KMS-11 (cell line): Measurements from ENCODE around the gene TMX3.

Source experiments
- H2AFZ ChIP-seq: fragments of 200-600 bp; sonication (generic); 2 replicates; pipeline ENCODE4 v1.6.1; 2016; ENCODE audit warnings: antibody characterized with exemption, mixed run types, low read depth
- H3K27ac ChIP-seq: fragments of 200-600 bp; sonication (generic); 2 replicates; pipeline ENCODE4 v1.6.1; 2016; ENCODE audit warnings: mild to moderate bottlenecking, mixed run types
- H3K27me3 ChIP-seq: fragments of 200-600 bp; sonication (generic); 2 replicates; pipeline ENCODE4 v1.6.1; 2017; ENCODE audit warnings: mild to moderate bottlenecking, low read depth, mixed run types, moderate library complexity; ENCODE audit not compliant: insufficient read depth
- H3K36me3 ChIP-seq: fragments of 200-600 bp; sonication (generic); 2 replicates; pipeline ENCODE4 v1.6.1; 2017; ENCODE audit warnings: mild to moderate bottlenecking, mixed run types; ENCODE audit not compliant: insufficient read depth
- H3K4me1 ChIP-seq: fragments of 200-600 bp; sonication (generic); 2 replicates; pipeline ENCODE4 v1.6.1; 2016; ENCODE audit warnings: mild to moderate bottlenecking, low read depth, mixed run types; ENCODE audit not compliant: poor library complexity, severe bottlenecking
- H3K4me2 ChIP-seq: fragments of 200-600 bp; sonication (generic); 2 replicates; pipeline ENCODE4 v1.7.0; 2016; ENCODE audit warnings: mild to moderate bottlenecking, mixed run types
- H3K4me3 ChIP-seq: fragments of 200-600 bp; sonication (generic); IDR thresholded peaks from 2 replicates; pipeline ENCODE4 v1.6.1; 2017; ENCODE audit warnings: low read depth, low read length, mixed read lengths; ENCODE audit not compliant: insufficient read depth
- H3K79me2 ChIP-seq: fragments of 200-600 bp; sonication (generic); 2 replicates; pipeline ENCODE4 v1.6.1; 2016; ENCODE audit warnings: low read depth, mixed run types; ENCODE audit not compliant: insufficient read depth
- H3K9ac ChIP-seq: fragments of 200-600 bp; sonication (generic); 2 replicates; pipeline ENCODE4 v1.6.1; 2016; ENCODE audit warnings: mild to moderate bottlenecking, mixed run types
- H4K20me1 ChIP-seq: fragments of 200-600 bp; sonication (generic); 2 replicates; pipeline ENCODE4 v1.6.1; 2016; ENCODE audit warnings: mild to moderate bottlenecking, mixed run types; ENCODE audit not compliant: insufficient read depth
- CTCF ChIP-seq: fragments of 200-600 bp; sonication (generic); conservative IDR thresholded peaks from 2 replicates; pipeline ENCODE4 v1.6.1; 2017; ENCODE audit warnings: low read depth, mild to moderate bottlenecking, antibody characterized with exemption, low read length, moderate library complexity, mixed read lengths

TMX3 gene

GRCh38 chr18:68694316-68694715 is 20.6 kb downstream of the TMX3 start:
- Histone ChIP-seq H3K4me2 (no peak overlapping the region), H3K27me3 (no peaks in the 10 kb centered on the region), H3K9ac (no peak overlapping the region), H3K4me3 (no peak overlapping the region), H3K4me1 (no peaks in the 10 kb centered on the region), H4K20me1 (0 out of 2 replicates have a peak, but pooled peaks cover 3% of the 10 kb centered on the region), H3K27ac (no peak overlapping the region), H3K79me2 (no peaks in the 10 kb centered on the region; the same call in 1 of the 2 replicates), H3K36me3 (peaks cover 23% of the 10 kb centered on the region), H2AFZ (no peak overlapping the region)
- TF ChIP-seq CTCF: no peak

DNA sequence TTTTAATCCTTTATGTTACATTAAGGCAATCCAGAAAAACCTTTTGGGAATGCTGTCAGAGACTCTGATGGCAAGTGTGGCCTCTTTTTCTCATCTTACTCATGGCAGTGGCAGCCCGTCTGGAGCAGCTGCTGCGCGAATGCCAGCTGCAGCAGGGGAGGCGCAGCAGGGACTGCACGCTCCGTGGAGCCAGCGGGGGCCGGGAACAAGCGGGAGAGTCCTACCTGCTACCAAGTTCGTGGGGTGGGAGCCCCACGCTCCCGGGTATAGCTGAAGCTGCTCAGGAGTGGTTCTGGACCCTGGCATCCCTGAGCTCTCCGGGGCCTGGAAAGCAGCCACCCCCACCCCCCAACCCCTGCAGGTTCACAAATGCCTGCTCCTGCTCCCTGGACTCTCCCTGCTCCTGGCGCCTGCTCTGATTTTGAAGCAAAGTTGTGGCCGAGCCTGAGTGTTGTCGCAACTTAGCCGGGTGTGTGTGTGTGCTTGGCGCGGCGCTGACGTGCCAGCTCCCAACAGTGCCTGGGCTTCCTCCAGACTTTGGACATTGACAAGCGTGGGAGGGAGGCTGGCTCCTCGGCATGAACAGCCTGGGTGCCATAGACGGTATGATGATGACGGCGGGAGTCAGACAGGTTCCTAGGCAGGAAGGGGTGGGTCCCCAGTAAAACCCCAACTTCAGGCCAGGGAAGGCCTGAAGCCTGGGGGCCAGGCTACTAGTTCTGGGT is 21.7 kb downstream of the TMX3 start:
- no peak for TF ChIP-seq CTCF
- Histone ChIP-seq H3K4me2 (no peak overlapping the region), H3K36me3 (peaks cover 22% of the 10 kb centered on the region), H4K20me1 (no peaks in the 10 kb centered on the region), H3K9ac (no peak overlapping the region), H3K4me1 (no peaks in the 10 kb centered on the region), H3K27me3 (no peaks in the 10 kb centered on the region), H2AFZ (no peak overlapping the region), H3K79me2 (no peaks in the 10 kb centered on the region), H3K27ac (no peak overlapping the region), H3K4me3 (no peak overlapping the region)

- peaks cover 24% of the 10 kb centered on the region for H3K4me1 ChIP-seq
- H2AFZ ChIP-seq: no peak overlapping the region
- H3K79me2 ChIP-seq: no peaks in the 10 kb centered on the region
- H4K20me1 ChIP-seq: no peaks in the 10 kb centered on the region
- no peak overlapping the region for H3K4me3 ChIP-seq
- H3K4me2 ChIP-seq: no peak overlapping the region
- H3K36me3 ChIP-seq: peaks cover 10% of the 10 kb centered on the region; the same call in 1 of the 2 replicates
- no peak for TF ChIP-seq CTCF
- H3K27me3 ChIP-seq: no peaks in the 10 kb centered on the region
- H3K9ac ChIP-seq: no peak overlapping the region
- H3K27ac ChIP-seq: no peak overlapping the region
Measured at GRCh38 chr18:68679528-68679927, 35.4 kb downstream of the TMX3 start.

DNA sequence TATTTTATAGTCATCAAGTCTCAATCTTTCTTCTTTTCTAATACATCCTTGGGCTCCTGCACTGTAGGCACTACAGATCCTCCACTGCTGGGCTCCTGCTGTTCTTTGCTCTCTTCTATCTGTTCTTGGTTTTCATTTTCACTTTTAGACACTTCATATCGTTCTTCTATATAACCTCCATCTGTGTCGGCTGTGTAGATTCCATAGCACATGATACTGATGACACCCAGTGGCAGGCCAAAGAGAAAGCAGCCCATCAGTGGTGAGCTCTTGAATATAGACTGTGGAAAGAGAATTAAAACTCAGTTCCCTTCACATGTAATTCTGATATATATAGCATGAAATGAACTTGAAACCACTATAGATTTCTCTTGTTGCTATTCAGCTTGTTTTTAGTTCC is 38.0 kb downstream of the TMX3 start:
- Histone ChIP-seq H3K9ac (no peak overlapping the region), H3K27ac (peak overlapping the region; percentile 8; the same call in 1 of the 2 replicates), H3K27me3 (no peaks in the 10 kb centered on the region), H2AFZ (no peak overlapping the region), H3K4me2 (peak overlapping the region; percentile 24), H3K36me3 (peaks cover 10% of the 10 kb centered on the region; the same call in 1 of the 2 replicates), H3K79me2 (no peaks in the 10 kb centered on the region), H3K4me3 (no peak overlapping the region), H4K20me1 (no peaks in the 10 kb centered on the region), H3K4me1 (peaks cover 24% of the 10 kb centered on the region)
- peak; percentile 71 for TF ChIP-seq CTCF
